B cell (primary cell): ENCODE measurements around the gene TASOR. TPM values are rescaled to one million over a fixed set of nuclear protein-coding genes. Genes with fewer than 3 reads are reported as not detected.

Experiments
- ATAC-seq: fragments of 200-7000 bp; cut with Tn5 transposase; one replicate; pipeline ENCODE4 v1.10.0; 2021; ENCODE audit warnings: low read depth, mild to moderate bottlenecking, moderate number of reproducible peaks, moderate library complexity
- CTCF ChIA-PET: fragments of 350-600 bp; sonication (Branson Sonifier 250); formaldehyde crosslinking; loops from one replicate; lab custom pipeline; 2021; ENCODE audit warnings: antibody characterized with exemption, inconsistent platforms; lab: Charles Lee
- POLR2A ChIA-PET: fragments of 350-600 bp; sonication (Branson Sonifier 250); formaldehyde crosslinking; loops from one replicate; lab custom pipeline; 2021; ENCODE audit warnings: antibody characterized with exemption; lab: Charles Lee
- DNase-seq: peaks from one replicate; pipeline ENCODE4 v3.0.0; 2013
- H2AFZ ChIP-seq: 2 replicates; pipeline ENCODE4 v1.6.1; 2012; ENCODE audit warnings: mild to moderate bottlenecking, low read depth, low read length; ENCODE audit not compliant: insufficient read depth, poor library complexity, severe bottlenecking
- H3K27ac ChIP-seq, 2 donors: 1 replicate in 1 of 2; 2 replicates in 1 of 2; pipeline ENCODE4 v1.5.1; 2012 to 2013; ENCODE audit warnings: low read length in 2 of 2, mild to moderate bottlenecking in 2 of 2, moderate library complexity in 1 of 2
- H3K27me3 ChIP-seq, 4 experiments: fragments of 200-600 bp in 1 of 4; sonication (generic) in 1 of 4; replicated peaks in 1 of 4; 1 replicate in 2 of 4; 2 replicates in 2 of 4; pipeline versions ENCODE4 v1.6.1 to v1.7.0; 2013 to 2016; ENCODE audit warnings: low read length in 3 of 4, mild to moderate bottlenecking in 2 of 4, mixed read lengths in 1 of 4, moderate library complexity in 1 of 4; ENCODE audit not compliant: insufficient read depth in 4 of 4, control insufficient read depth in 3 of 4; ENCODE audit errors: control extremely low read depth in 1 of 4
- H3K36me3 ChIP-seq, 2 experiments: replicated peaks in 1 of 2; 1 replicate in 1 of 2; 2 replicates in 1 of 2; pipeline versions ENCODE4 v1.6.1 to v1.7.1; 2013; ENCODE audit warnings: low read length in 1 of 2; ENCODE audit not compliant: insufficient read depth in 2 of 2, control insufficient read depth in 1 of 2; ENCODE audit errors: control extremely low read depth in 1 of 2, extremely low read depth in 1 of 2
- H3K4me1 ChIP-seq, 2 donors: fragments of 200-600 bp in 1 of 2; sonication (generic) in 1 of 2; 1 replicate in 1 of 2; 2 replicates in 1 of 2; pipeline versions ENCODE4 v1.5.1 to v1.6.1; 2013 to 2017; ENCODE audit warnings: low read length in 2 of 2; ENCODE audit not compliant: control insufficient read depth in 2 of 2, insufficient read depth in 2 of 2
- H3K4me2 ChIP-seq: replicated peaks from 2 replicates; pipeline ENCODE3; 2012; ENCODE audit warnings: mild to moderate bottlenecking, low read depth, low read length; ENCODE audit not compliant: poor library complexity, severe bottlenecking
- H3K4me3 ChIP-seq, 5 experiments: fragments of 200-600 bp in 1 of 5; sonication (generic) in 1 of 5; 1 replicate in 3 of 5; 2 replicates in 2 of 5; pipeline versions ENCODE4 v1.5.1 to v1.7.0; 2011 to 2016; ENCODE audit warnings: low read length in 4 of 5, mild to moderate bottlenecking in 4 of 5, low read depth in 2 of 5, control low read depth in 1 of 5, moderate library complexity in 1 of 5; ENCODE audit not compliant: insufficient read depth in 1 of 5; ENCODE audit errors: control extremely low read depth in 1 of 5, extremely low read depth in 1 of 5
- H3K79me2 ChIP-seq: fragments of 200-600 bp; sonication (generic); one replicate; pipeline ENCODE4 v1.6.0; 2016; ENCODE audit warnings: low read length; ENCODE audit not compliant: control insufficient read depth, insufficient read depth
- H3K9ac ChIP-seq: fragments of 200-600 bp; sonication (generic); 2 replicates; pipeline ENCODE4 v1.6.1; 2017; ENCODE audit warnings: mild to moderate bottlenecking, low read length, moderate library complexity
- H3K9me3 ChIP-seq, 3 donors: one replicate each; pipeline versions ENCODE4 v1.6.1 to v1.7.1; 2013; ENCODE audit warnings: low read length in 2 of 3; ENCODE audit not compliant: control insufficient read depth in 2 of 3, insufficient read depth in 1 of 3; ENCODE audit errors: control extremely low read depth in 1 of 3
- H4K20me1 ChIP-seq: 2 replicates; pipeline ENCODE4 v1.6.0; 2012; ENCODE audit warnings: mild to moderate bottlenecking, low read length; ENCODE audit not compliant: insufficient read depth, control insufficient read depth, poor library complexity, severe bottlenecking
- H3K27ac Mint-ChIP-seq: one replicate; pipeline ENCODE4 v1.8.0; 2021; ENCODE audit warnings: mixed read lengths
- H3K27me3 Mint-ChIP-seq: one replicate; pipeline ENCODE4 v1.8.0; 2021; ENCODE audit warnings: mixed read lengths
- H3K4me1 Mint-ChIP-seq: one replicate; pipeline ENCODE4 v1.8.0; 2021; ENCODE audit warnings: mixed read lengths
- H3K4me3 Mint-ChIP-seq: one replicate; pipeline ENCODE4 v1.8.0; 2021; ENCODE audit warnings: mixed read lengths
- H3K9me3 Mint-ChIP-seq: one replicate; pipeline ENCODE4 v1.8.0; 2022; ENCODE audit warnings: mixed read lengths; ENCODE audit not compliant: insufficient read depth
- EZH2 ChIP-seq: IDR thresholded peaks from 2 replicates; pipeline ENCODE4 v1.6.1; 2012; ENCODE audit warnings: borderline replicate concordance, low read depth, mild to moderate bottlenecking, moderate library complexity, low read length; ENCODE audit not compliant: insufficient read depth, poor library complexity, severe bottlenecking
- WGBS: methylation state at CpG from one replicate; pipeline ENCODE4 v1.1.5; 2013; ENCODE audit warnings: missing lambda C conversion rate; ENCODE audit not compliant: insufficient coverage; 5-methylcytosine and 5-hydroxymethylcytosine counted together
- intact Hi-C: fragments of 100-400 bp; cut with micrococcal nuclease; formaldehyde crosslinking; loops from one replicate; pipeline ENCODE4 v1.10.0; 2022
- polyA minus RNA-seq: library from RNA; depleted of rRNA, polyadenylated mRNA; stranded (reverse); fragments of >200 nt; gene quantifications from 2 replicates; pipeline ENCODE4 v1.2.3, GENCODE V29; 2012
- polyA plus RNA-seq: library from polyadenylated mRNA; depleted of rRNA; stranded (reverse); fragments of >200 nt; gene quantifications from 2 replicates; pipeline ENCODE4 v1.2.3, GENCODE V29; 2012
- total RNA-seq, 2 donors: library from RNA; stranded (reverse); fragments of 120-200 nt in 1 of 2; gene quantifications; 1 replicate in 1 of 2; 2 replicates in 1 of 2; pipeline versions ENCODE4 v1.2.3 to v1.2.4, GENCODE V29; 2013 to 2022
- TF ChIP-seq, protein P1 (sequence below): fragments of 200-600 bp; IDR thresholded peaks from one replicate; pipeline ENCODE4 v1.8.0; 2022; ENCODE audit warnings: antibody characterized with exemption, mild to moderate bottlenecking

Gene TASOR, protein sequence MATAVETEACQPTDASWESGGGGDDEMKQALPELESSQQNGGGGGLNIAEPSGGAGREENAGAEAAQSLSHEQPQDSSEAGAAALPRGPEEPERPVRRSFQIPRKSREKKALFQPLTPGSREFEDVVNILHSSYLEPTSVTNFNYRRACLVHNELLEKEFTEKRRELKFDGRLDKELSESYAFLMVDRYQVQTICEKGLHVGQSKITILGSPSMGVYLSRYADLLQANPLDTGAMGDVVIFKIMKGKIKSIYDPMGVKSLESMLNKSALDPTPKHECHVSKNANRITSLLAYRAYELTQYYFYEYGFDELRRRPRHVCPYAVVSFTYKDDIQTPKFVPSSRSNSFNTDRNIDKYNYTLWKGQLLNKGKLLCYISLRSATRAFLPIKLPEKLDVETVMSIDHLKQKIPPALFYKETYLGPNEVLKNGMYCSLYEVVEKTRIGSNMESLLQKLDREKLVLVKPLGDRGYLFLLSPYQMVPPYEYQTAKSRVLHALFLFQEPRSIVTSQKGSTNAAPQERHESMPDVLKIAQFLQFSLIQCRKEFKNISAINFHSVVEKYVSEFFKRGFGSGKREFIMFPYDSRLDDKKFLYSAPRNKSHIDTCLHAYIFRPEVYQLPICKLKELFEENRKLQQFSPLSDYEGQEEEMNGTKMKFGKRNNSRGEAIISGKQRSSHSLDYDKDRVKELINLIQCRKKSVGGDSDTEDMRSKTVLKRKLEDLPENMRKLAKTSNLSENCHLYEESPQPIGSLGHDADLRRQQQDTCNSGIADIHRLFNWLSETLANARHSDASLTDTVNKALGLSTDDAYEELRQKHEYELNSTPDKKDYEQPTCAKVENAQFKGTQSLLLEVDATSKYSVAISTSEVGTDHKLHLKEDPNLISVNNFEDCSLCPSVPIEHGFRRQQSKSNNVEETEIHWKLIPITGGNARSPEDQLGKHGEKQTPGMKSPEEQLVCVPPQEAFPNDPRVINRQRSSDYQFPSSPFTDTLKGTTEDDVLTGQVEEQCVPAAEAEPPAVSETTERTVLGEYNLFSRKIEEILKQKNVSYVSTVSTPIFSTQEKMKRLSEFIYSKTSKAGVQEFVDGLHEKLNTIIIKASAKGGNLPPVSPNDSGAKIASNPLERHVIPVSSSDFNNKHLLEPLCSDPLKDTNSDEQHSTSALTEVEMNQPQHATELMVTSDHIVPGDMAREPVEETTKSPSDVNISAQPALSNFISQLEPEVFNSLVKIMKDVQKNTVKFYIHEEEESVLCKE (N-terminal part only)
- total RNA-seq (99.5 and 105 TPM in 2 replicates), polyA plus RNA-seq (30.9 and 45.1 TPM in 2 replicates), polyA minus RNA-seq (47.1 and 58.9 TPM in 2 replicates)
- 141 TPM for total RNA-seq (2013)

DNA sequence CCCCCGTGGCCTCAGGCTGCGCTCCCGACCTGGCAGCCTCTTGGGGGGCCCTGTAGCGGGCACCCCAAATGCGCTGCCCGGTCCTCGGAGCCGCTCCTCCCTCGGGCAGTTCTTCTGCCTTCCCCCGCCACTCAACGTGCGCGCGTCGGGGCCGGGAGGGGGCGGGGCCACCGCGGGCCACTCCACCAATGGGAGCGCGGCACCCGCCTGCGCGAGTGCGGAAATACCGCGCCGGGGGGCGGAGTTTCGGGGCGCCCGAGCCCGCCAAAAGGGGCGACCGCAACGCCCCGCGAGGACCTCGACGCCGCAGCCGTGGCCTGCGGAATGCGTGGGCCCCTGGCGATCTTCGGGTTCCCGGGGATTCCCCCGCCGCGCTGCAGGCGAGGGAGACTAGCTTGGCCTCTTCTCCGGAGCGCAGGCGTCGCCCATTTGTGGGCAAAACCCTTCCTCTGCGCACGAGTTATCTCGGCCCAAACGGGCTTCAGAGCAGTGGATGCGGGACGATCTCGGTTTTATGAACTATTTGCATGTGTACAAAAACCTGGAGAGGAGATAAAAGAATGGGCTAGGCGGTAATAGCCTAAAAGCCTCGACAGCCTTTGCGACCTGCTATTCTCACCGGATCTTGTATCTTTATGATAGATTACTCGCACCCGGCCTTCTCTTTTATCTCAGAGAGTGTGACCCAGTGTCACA lies at the start of gene TASOR:
TSS of gene TASOR (minus strand) at position 144 of the 696 bp plus-strand sequence. CDS start 259 bp downstream, outside the sequence.
- ChIA-PET POLR2A (interaction anchor here (0.6 to 1.8 kb wide), 11 partner anchors 9 to 233 kb away, joined by 3 to 24 read pairs (median 4); partner anchors contain the start of genes ARHGEF3 and CCDC66), CTCF (interaction anchor here (0.8 to 5.3 kb wide), 7 partner anchors 11 to 304 kb away, joined by 3 to 34 read pairs (median 4); partner anchors contain the start of gene ARHGEF3)
- peaks cover 3 to 7% (median 4%) of the 10 kb centered on the region in 3 donors for H3K9me3 ChIP-seq
- 21% methylated on average over 68 of the region's 68 CpGs for WGBS
- H3K27me3 ChIP-seq, result no peaks in the 10 kb centered on the region
- peak within 1 kb of the TSS; percentile 83 for H3K4me2 ChIP-seq
- ATAC-seq (peak; percentile 86), DNase-seq (peak; percentile 93)
- peak within 1 kb of the TSS; percentile 98 for H2AFZ ChIP-seq
- peak within 1 kb of the TSS; percentile 74 to 99 (median 85) for H3K4me3 ChIP-seq
- H3K27ac Mint-ChIP-seq, result peak within 1 kb of the TSS; percentile 99
- H3K36me3 ChIP-seq, result peaks cover 0 to 6% of the 10 kb centered on the region in 2 experiments
- peaks cover 2% of the 10 kb centered on the region for H3K9me3 Mint-ChIP-seq
- intact Hi-C loops, result loop anchor here (2.0 to 10.0 kb wide), 5 partner anchors 72 to 1009 kb away; partner anchors contain the start of genes APPL1, DENND6A and SPATA12
- H3K27ac ChIP-seq, result peak within 1 kb of the TSS; percentile 98 to 99
- TF ChIP-seq EZH2, result no peak
- TF ChIP-seq, protein P1, sequence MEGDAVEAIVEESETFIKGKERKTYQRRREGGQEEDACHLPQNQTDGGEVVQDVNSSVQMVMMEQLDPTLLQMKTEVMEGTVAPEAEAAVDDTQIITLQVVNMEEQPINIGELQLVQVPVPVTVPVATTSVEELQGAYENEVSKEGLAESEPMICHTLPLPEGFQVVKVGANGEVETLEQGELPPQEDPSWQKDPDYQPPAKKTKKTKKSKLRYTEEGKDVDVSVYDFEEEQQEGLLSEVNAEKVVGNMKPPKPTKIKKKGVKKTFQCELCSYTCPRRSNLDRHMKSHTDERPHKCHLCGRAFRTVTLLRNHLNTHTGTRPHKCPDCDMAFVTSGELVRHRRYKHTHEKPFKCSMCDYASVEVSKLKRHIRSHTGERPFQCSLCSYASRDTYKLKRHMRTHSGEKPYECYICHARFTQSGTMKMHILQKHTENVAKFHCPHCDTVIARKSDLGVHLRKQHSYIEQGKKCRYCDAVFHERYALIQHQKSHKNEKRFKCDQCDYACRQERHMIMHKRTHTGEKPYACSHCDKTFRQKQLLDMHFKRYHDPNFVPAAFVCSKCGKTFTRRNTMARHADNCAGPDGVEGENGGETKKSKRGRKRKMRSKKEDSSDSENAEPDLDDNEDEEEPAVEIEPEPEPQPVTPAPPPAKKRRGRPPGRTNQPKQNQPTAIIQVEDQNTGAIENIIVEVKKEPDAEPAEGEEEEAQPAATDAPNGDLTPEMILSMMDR, result no peak
- H3K9ac ChIP-seq, result peak within 1 kb of the TSS; percentile 88
- H4K20me1 ChIP-seq, result no peaks in the 10 kb centered on the region
- H3K27me3 Mint-ChIP-seq, result no peaks in the 10 kb centered on the region
- H3K4me1 ChIP-seq, result peaks cover 21 to 29% of the 10 kb centered on the region in 2 donors
- H3K4me3 Mint-ChIP-seq, result peak within 1 kb of the TSS; percentile 99
- H3K79me2 ChIP-seq, result peaks cover 52% of the 10 kb centered on the region
- peaks cover 45% of the 10 kb centered on the region for H3K4me1 Mint-ChIP-seq
